Trophoblast cell (in vitro differentiated cells and primary cell): Measurements from ENCODE around the gene SCN2B.

Experiments used
- DNase-seq, 2 donors: peaks; one replicate each; pipeline ENCODE4 v3.0.0-alpha.2; 2016
- H2AFZ ChIP-seq: 2 replicates; pipeline ENCODE4 v1.6.1; 2013; ENCODE audit warnings: low read length, moderate library complexity, mild to moderate bottlenecking; ENCODE audit not compliant: insufficient read depth, poor library complexity
- H2AK5ac ChIP-seq: 2 replicates; pipeline ENCODE4 v1.6.1; 2013; ENCODE audit warnings: mild to moderate bottlenecking, low read length
- H2BK120ac ChIP-seq: 2 replicates; pipeline ENCODE4 v1.6.1; 2013; ENCODE audit warnings: low read length, mild to moderate bottlenecking, moderate library complexity; ENCODE audit not compliant: insufficient read depth, poor library complexity
- H2BK12ac ChIP-seq: 2 replicates; pipeline ENCODE4 v1.6.1; 2013; ENCODE audit warnings: mild to moderate bottlenecking, low read length, moderate library complexity
- H2BK5ac ChIP-seq: 2 replicates; pipeline ENCODE4 v1.6.1; 2013; ENCODE audit warnings: low read length, low read depth, moderate library complexity, mild to moderate bottlenecking; ENCODE audit not compliant: poor library complexity
- H3K14ac ChIP-seq: 2 replicates; pipeline ENCODE4 v1.6.1; 2013; ENCODE audit warnings: mild to moderate bottlenecking, low read length
- H3K18ac ChIP-seq: 2 replicates; pipeline ENCODE4 v1.6.1; 2013; ENCODE audit warnings: mild to moderate bottlenecking, low read length
- H3K23ac ChIP-seq: 2 replicates; pipeline ENCODE4 v1.6.1; 2013; ENCODE audit warnings: low read length
- H3K27ac ChIP-seq: 2 replicates; pipeline ENCODE4 v1.5.1; 2013; ENCODE audit warnings: low read depth, mild to moderate bottlenecking, inconsistent platforms, low read length, moderate library complexity
- H3K27me3 ChIP-seq: 2 replicates; pipeline ENCODE4 v1.6.1; 2013; ENCODE audit warnings: inconsistent platforms, mild to moderate bottlenecking, low read length, moderate library complexity; ENCODE audit not compliant: insufficient read depth
- H3K36me3 ChIP-seq, 2 experiments: 1 replicate in 1 of 2; 2 replicates in 1 of 2; pipeline ENCODE4 v1.6.1; 2013; ENCODE audit warnings: low read length in 2 of 2, mild to moderate bottlenecking in 2 of 2, moderate library complexity in 1 of 2; ENCODE audit not compliant: insufficient read depth in 2 of 2, control insufficient read depth in 1 of 2
- H3K4ac ChIP-seq: 2 replicates; pipeline ENCODE4 v1.6.1; 2013; ENCODE audit warnings: low read depth, mild to moderate bottlenecking, low read length, moderate library complexity
- H3K4me1 ChIP-seq, 2 experiments: 1 replicate in 1 of 2; 2 replicates in 1 of 2; pipeline ENCODE4 v1.6.1; 2013; ENCODE audit warnings: low read length in 2 of 2, mild to moderate bottlenecking in 2 of 2, moderate library complexity in 1 of 2; ENCODE audit not compliant: insufficient read depth in 2 of 2, control insufficient read depth in 1 of 2
- H3K4me2 ChIP-seq: 2 replicates; pipeline ENCODE4 v1.6.1; 2013; ENCODE audit warnings: inconsistent platforms, mild to moderate bottlenecking, low read length, moderate library complexity
- H3K4me3 ChIP-seq: 2 replicates; pipeline ENCODE4 v1.5.1; 2013; ENCODE audit warnings: mild to moderate bottlenecking, low read depth, low read length, inconsistent platforms
- H3K79me1 ChIP-seq: one replicate; pipeline ENCODE4 v1.6.1; 2013; ENCODE audit warnings: low read length
- H3K79me2 ChIP-seq: 2 replicates; pipeline ENCODE4 v1.6.1; 2013; ENCODE audit warnings: low read length, mild to moderate bottlenecking; ENCODE audit not compliant: control insufficient read depth, insufficient read depth, poor library complexity
- H3K9ac ChIP-seq: 2 replicates; pipeline ENCODE4 v1.6.1; 2013; ENCODE audit warnings: mild to moderate bottlenecking, low read length
- H3K9me3 ChIP-seq: 2 replicates; pipeline ENCODE4 v1.6.1; 2013; ENCODE audit warnings: low read depth, mild to moderate bottlenecking, control low read depth, inconsistent platforms, low read length; ENCODE audit not compliant: insufficient read depth
- H4K12ac ChIP-seq: 2 replicates; pipeline ENCODE4 v1.6.1; 2013; ENCODE audit warnings: low read depth, mild to moderate bottlenecking, low read length, moderate library complexity
- H4K8ac ChIP-seq: 2 replicates; pipeline ENCODE4 v1.6.1; 2013; ENCODE audit warnings: low read depth, mild to moderate bottlenecking, low read length, moderate library complexity
- H4K91ac ChIP-seq: one replicate; pipeline ENCODE4 v1.6.1; 2013; ENCODE audit warnings: low read depth, mild to moderate bottlenecking, low read length, moderate library complexity
- WGBS: extraction: QIAGEN DNeasy Blood & Tissue Kit; methylation state at CpG from one replicate; pipeline ENCODE4 v1.1.7; 2013; ENCODE audit warnings: missing lambda C conversion rate; ENCODE audit not compliant: insufficient read length, insufficient coverage; ENCODE audit errors: extremely low coverage; 5-methylcytosine and 5-hydroxymethylcytosine counted together

The SCN2B gene

GRCh38 chr11:118216621-118217481, 40.4 kb upstream of the SCN2B start:
- no peak overlapping the region for H3K23ac ChIP-seq
- H2AFZ ChIP-seq: no peak overlapping the region
- H4K8ac ChIP-seq: no peak overlapping the region
- no peak overlapping the region for H2BK12ac ChIP-seq
- no peak overlapping the region for H2AK5ac ChIP-seq
- H2BK5ac ChIP-seq: no peak overlapping the region
- no CpG with 5 or more reads among the region's 11 CpGs for WGBS
- no peak overlapping the region for H3K4me3 ChIP-seq
- no peak overlapping the region for H3K27ac ChIP-seq
- no peak overlapping the region for H3K4me2 ChIP-seq
- H3K27me3 ChIP-seq: no peaks in the 10 kb centered on the region
- H3K9me3 ChIP-seq: no peaks in the 10 kb centered on the region
- no peak overlapping the region for H3K4ac ChIP-seq
- H2BK120ac ChIP-seq: no peak overlapping the region
- H3K36me3 ChIP-seq: no peaks in the 10 kb centered on the region
- no peaks in the 10 kb centered on the region for H3K79me2 ChIP-seq
- no peaks in the 10 kb centered on the region for H3K79me1 ChIP-seq
- H3K4me1 ChIP-seq: no peaks in the 10 kb centered on the region
- no peak overlapping the region for H4K91ac ChIP-seq
- H3K9ac ChIP-seq: no peak overlapping the region
- DNase-seq: no peak
- no peak overlapping the region for H3K18ac ChIP-seq
- H4K12ac ChIP-seq: no peak overlapping the region
- H3K14ac ChIP-seq: no peak overlapping the region

GRCh38 chr11:118215765-118216164, 39.3 kb upstream of the SCN2B start:
- Histone ChIP-seq H2BK12ac (no peak overlapping the region), H4K91ac (no peak overlapping the region), H3K9me3 (no peaks in the 10 kb centered on the region), H3K9ac (no peak overlapping the region), H3K4me2 (no peak overlapping the region), H3K79me1 (no peaks in the 10 kb centered on the region), H2BK5ac (no peak overlapping the region), H2BK120ac (no peak overlapping the region), H3K4me3 (no peak overlapping the region), H2AK5ac (no peak overlapping the region), H3K4me1 (peaks cover 0 to 2% of the 10 kb centered on the region in 2 experiments), H3K79me2 (no peaks in the 10 kb centered on the region), H4K12ac (no peak overlapping the region), H3K23ac (no peak overlapping the region), H3K27ac (no peak overlapping the region), H3K36me3 (no peaks in the 10 kb centered on the region), H3K14ac (no peak overlapping the region), H3K27me3 (no peaks in the 10 kb centered on the region), H3K4ac (no peak overlapping the region), H3K18ac (no peak overlapping the region), H4K8ac (no peak overlapping the region), H2AFZ (no peak overlapping the region)
- no CpG with 5 or more reads among the region's 7 CpGs for WGBS
- DNase-seq: no peak

GRCh38 chr11:118215262-118215661, 38.8 kb upstream of the SCN2B start:
- Histone ChIP-seq H4K12ac (no peak overlapping the region), H4K8ac (no peak overlapping the region), H3K4ac (no peak overlapping the region), H2AK5ac (no peak overlapping the region), H3K4me2 (no peak overlapping the region), H2BK120ac (no peak overlapping the region), H3K14ac (no peak overlapping the region), H3K4me1 (peaks cover 0 to 2% of the 10 kb centered on the region in 2 experiments), H3K23ac (no peak overlapping the region), H3K4me3 (no peak overlapping the region), H2AFZ (no peak overlapping the region), H3K27ac (no peak overlapping the region), H3K9ac (no peak overlapping the region), H3K9me3 (no peaks in the 10 kb centered on the region), H3K79me2 (no peaks in the 10 kb centered on the region), H2BK12ac (no peak overlapping the region), H2BK5ac (no peak overlapping the region), H3K27me3 (no peaks in the 10 kb centered on the region), H4K91ac (no peak overlapping the region), H3K36me3 (no peaks in the 10 kb centered on the region), H3K18ac (no peak overlapping the region), H3K79me1 (no peaks in the 10 kb centered on the region)
- no peak for DNase-seq
- WGBS: no CpG with 5 or more reads among the region's 3 CpGs

- no peaks in the 10 kb centered on the region for H3K79me1 ChIP-seq
- H3K23ac ChIP-seq: peak overlapping the region; percentile 62
- H2BK12ac ChIP-seq: no peak overlapping the region
- no peak overlapping the region for H2AK5ac ChIP-seq
- H3K4me2 ChIP-seq: no peak overlapping the region
- no CpG with 5 or more reads among the region's 6 CpGs for WGBS
- no peak overlapping the region for H3K14ac ChIP-seq
- no peak overlapping the region for H2BK120ac ChIP-seq
- peak in 1 of 2 donors; percentile 24 for DNase-seq
- H3K9ac ChIP-seq: peak overlapping the region; percentile 32
- H3K18ac ChIP-seq: no peak overlapping the region
- H3K27ac ChIP-seq: no peak overlapping the region
- H3K4me1 ChIP-seq: peaks cover 0 to 2% of the 10 kb centered on the region in 2 experiments
- no peak overlapping the region for H3K4me3 ChIP-seq
- no peak overlapping the region for H2BK5ac ChIP-seq
- H3K79me2 ChIP-seq: no peaks in the 10 kb centered on the region
- H3K27me3 ChIP-seq: no peaks in the 10 kb centered on the region
- H3K36me3 ChIP-seq: no peaks in the 10 kb centered on the region
- H3K9me3 ChIP-seq: no peaks in the 10 kb centered on the region
- no peak overlapping the region for H4K91ac ChIP-seq
- no peak overlapping the region for H4K8ac ChIP-seq
- no peak overlapping the region for H4K12ac ChIP-seq
- no peak overlapping the region for H2AFZ ChIP-seq
- no peak overlapping the region for H3K4ac ChIP-seq
These were observed 37.9 kb upstream of the SCN2B start for GRCh38 chr11:118214210-118214914.
